Measurements from ENCODE around the gene ADORA2A.

ADORA2A gene

GRCh38 chr22:24444251-24444650 lies 16.9 kb downstream of the ADORA2A start:
- no peak for DNase-seq (ENCODE audit: low read depth, low spot score)
- H3K27ac ChIP-seq: no peak overlapping the region

DNA sequence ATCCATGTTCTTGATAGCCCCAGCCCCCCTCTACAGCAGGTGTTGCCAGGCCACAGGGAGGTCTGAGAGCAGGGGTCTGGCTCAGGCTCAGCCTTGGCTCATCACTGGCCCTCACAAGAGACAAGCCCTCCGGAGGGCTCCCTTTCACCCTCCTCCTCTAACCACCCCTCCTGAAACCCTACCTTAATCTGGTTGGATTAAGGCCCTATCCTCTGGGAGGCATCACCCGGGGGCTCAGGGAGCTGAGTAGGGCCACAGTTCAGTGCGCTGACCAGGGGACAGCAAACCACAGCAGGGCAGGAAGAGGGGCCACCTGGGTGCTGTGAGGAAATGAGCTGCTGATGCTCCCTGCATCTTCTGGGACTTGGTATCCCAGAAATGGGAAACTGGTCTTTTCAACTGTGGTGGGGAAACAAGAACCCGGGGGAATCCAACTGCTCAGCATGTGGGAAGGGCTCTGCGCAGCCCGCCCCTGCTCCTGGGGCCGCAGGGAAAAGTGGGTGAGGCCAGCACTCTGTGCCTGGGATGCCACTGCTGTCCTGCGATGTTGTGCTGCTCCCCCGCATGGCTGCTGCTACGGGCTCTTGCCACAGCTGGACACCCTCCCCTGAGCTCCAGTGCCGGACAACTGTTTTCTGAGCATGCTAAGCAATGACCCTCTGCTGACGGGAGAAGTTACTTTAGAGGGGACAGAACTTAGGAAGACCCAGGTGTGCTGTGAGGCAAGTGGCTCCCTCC lies 17.5 kb downstream of the ADORA2A start:
- H3K27ac ChIP-seq: no peak overlapping the region
- DNase-seq (ENCODE audit: low read depth, low spot score): no peak

GRCh38 chr22:24445481-24446259 lies 18.3 kb downstream of the ADORA2A start:
- no peak overlapping the region for H3K27ac ChIP-seq
- no peak for DNase-seq (ENCODE audit: low read depth, low spot score)

- H3K27ac ChIP-seq: no peak overlapping the region
- no peak for DNase-seq (ENCODE audit: low read depth, low spot score)
Measured at GRCh38 chr22:24446260-24446611, 18.8 kb downstream of the ADORA2A start.

- no peak for DNase-seq (ENCODE audit: low read depth, low spot score)
- H3K27ac ChIP-seq: no peak overlapping the region
Measured at GRCh38 chr22:24450610-24451009, 23.2 kb downstream of the ADORA2A start.

GRCh38 chr22:24451162-24451561 lies 23.8 kb downstream of the ADORA2A start:
- DNase-seq (ENCODE audit: low read depth, low spot score): no peak
- H3K27ac ChIP-seq: no peak overlapping the region

- no peak overlapping the region for H3K27ac ChIP-seq
- no peak for DNase-seq (ENCODE audit: low read depth, low spot score)
Measured at GRCh38 chr22:24453853-24454252, 26.5 kb downstream of the ADORA2A start.

DNA sequence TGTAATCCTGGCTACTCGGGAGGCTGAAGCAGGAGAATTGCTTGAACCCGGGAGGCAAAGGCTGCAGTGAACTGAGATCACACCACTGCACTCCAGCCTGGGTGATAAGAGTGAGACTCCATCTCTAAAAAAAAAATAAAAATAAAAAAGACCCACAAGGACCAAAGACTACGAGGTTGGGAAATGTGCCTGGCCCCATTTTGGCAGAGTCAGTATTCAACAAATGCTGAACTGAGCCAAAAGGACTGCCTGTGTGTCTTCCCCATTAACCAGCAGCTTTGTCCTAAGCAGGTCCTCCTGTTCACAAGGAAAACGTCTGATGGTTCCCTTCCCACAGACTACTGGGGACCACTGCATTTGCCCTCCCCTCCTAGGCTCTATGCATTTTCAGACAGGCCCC lies 27.6 kb downstream of the ADORA2A start:
- no peak for DNase-seq (ENCODE audit: low read depth, low spot score)
- no peak overlapping the region for H3K27ac ChIP-seq

GRCh38 chr22:24455751-24456426 lies 28.5 kb downstream of the ADORA2A start:
- H3K27ac ChIP-seq: no peak overlapping the region
- DNase-seq (ENCODE audit: low read depth, low spot score): no peak

- no peak for DNase-seq (ENCODE audit: low read depth, low spot score)
Measured at GRCh38 chr22:24457894-24458420, 30.6 kb downstream of the ADORA2A start.

GRCh38 chr22:24459911-24460310 lies 32.5 kb downstream of the ADORA2A start:
- no peak overlapping the region for H3K27ac ChIP-seq
- no peak for DNase-seq (ENCODE audit: low read depth, low spot score)

More at GRCh38 chr22:24457894-24458420, 30.6 kb downstream of the ADORA2A start:
- H3K27ac ChIP-seq: no peak overlapping the region

DNA sequence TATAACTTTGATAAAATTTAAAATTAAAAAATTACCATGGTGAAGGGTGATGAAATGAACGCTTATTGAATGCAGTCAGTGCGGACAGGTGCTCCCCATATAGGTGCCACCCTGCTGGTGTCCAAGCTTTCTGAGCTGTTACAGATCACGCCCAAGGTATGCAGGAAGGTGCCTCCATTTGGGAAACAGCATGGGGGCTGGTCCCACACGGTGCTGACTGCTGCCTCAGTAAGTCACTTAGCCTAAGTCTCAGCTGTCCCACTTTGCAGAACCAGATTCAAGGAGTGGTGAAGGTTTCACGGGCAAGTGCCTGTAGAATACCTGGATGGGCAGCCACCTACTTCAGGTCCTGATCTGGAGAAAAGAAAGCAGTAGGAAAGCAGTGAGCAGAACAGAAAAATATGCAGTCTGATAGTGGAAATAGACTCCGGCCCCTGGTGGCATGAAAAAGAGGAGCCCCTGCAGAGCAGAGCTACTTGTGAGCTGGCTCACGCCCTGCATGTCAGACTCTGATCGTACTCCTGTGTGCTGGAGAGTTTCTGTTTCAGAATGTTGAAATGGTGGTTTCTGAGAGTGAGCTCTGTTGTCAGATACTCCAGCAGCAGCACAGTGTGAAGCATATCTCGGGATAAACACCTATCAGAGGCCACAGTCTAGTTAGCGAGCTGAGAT lies 33.2 kb downstream of the ADORA2A start:
- H3K27ac ChIP-seq: no peak overlapping the region
- no peak for DNase-seq (ENCODE audit: low read depth, low spot score)

DNA sequence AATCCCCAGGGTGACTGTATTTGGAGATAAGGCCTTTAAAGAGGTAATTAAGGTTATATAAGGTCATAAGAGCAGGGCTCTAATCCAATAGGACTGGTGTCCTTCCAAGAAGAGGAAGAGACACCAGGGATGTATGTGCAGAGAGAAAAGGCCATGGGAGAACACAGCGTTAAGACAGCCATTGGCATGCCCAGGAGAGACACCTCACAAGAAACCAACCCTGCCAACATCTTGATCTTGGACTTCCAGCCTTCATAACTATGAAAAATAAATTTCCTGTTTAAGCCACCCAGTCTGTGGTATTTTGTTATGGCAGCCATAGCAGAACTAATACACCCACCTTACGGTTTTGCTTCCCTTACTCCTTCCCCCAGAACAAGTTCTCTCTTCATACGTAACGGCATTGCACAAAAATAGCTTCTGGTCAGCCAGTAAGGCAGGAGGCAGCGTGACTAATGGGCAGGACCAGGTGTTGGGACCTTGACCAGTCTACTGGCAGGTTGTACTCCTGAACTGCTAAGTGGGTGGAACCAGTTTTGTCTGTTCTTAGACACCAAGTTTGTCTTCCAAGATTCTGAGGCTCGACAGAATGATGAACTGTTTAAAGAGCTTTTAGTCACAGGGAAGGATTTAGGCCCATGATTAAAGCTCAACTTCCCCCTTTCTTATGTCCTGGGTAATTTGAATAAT lies 35.8 kb downstream of the ADORA2A start:
- H3K27ac ChIP-seq: no peak overlapping the region
- no peak for DNase-seq (ENCODE audit: low read depth, low spot score)

DNA sequence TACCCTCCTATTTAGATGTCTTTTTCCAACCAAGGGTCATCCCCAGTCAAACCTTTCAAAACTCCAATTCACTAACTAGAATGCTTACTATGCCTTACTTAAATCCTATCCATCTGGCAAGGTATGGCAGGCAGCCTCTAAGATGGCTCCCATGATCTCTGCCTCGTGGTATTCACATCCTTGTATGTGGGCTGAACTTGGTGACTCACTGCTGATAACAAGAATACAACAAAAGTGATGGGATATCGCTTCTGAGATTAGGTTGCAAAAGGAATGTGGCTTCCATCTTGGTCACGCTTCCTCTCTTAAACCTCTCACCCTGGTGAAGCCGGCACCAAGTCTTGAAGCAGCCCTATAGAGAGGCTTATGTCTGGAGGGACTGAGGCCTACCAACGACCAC lies 38.2 kb downstream of the ADORA2A start:
- DNase-seq (ENCODE audit: low read depth, low spot score): no peak
- H3K27ac ChIP-seq: no peak overlapping the region

GRCh38 chr22:24465975-24466374 lies 38.6 kb downstream of the ADORA2A start:
- no peak overlapping the region for H3K27ac ChIP-seq
- DNase-seq (ENCODE audit: low read depth, low spot score): no peak

- DNase-seq (ENCODE audit: low read depth, low spot score): no peak
- no peak overlapping the region for H3K27ac ChIP-seq
Measured at GRCh38 chr22:24466716-24467328, 39.4 kb downstream of the ADORA2A start.

DNA sequence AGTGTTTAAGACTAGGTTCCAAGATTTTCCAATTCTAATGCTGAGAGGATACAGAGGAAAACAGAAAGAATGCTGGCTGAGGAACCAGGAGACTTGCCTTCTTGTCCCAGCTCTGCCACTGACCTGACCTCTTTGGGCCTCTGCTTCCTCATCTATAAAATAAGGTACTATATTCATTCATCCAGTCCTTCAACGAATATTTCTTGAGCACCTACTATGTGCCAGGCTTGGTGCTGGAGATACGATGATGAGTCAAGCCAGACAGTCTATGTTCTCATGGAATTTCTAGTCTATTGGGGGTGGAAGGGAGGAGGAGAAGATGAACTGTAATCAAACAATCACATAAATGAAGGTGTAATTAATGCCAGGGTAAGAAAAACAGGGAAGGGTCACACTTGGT lies 39.9 kb downstream of the ADORA2A start:
- H3K27ac ChIP-seq: no peak overlapping the region
- DNase-seq (ENCODE audit: low read depth, low spot score): no peak

GRCh38 chr22:24471570-24471969 lies 44.2 kb downstream of the ADORA2A start:
- no peak overlapping the region for H3K27ac ChIP-seq
- DNase-seq (ENCODE audit: low read depth, low spot score): no peak

DNA sequence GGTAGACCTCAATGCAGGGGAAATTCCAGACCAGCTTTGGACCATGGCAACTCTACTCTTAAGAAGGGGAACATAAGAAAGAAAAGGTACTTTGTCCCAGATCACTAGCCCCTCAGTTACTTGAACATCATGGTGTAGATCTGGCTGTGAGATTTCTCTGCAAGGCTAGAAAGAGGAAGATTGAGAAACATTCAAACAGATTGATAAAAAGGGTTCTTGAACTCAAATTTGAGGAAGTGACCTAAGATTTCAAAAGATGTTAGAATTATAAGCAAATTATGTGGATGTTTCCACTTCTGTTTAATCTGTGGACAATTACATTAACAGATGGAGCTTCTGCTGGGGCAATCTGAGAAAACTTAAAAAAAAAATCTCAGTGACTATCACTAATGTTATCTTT lies 45.9 kb downstream of the ADORA2A start:
- no peak for DNase-seq (ENCODE audit: low read depth, low spot score)
- H3K27ac ChIP-seq: no peak overlapping the region

All from epithelial cell of prostate (primary cell).